Right lobe of liver (tissue), 6 donors: ENCODE data around the gene UGT8. TPM values are rescaled to one million over a fixed set of nuclear protein-coding genes. Genes with fewer than 3 reads are reported as not detected.

Experiments
- ATAC-seq, 4 donors: fragments of 200-7000 bp; cut with Tn5 transposase; one replicate each; pipeline ENCODE4 v1.9.1; 2020; ENCODE audit warnings: mild to moderate bottlenecking in 4 of 4, moderate library complexity in 4 of 4
- DNase-seq, 3 donors: peaks; one replicate each; pipeline ENCODE4 v3.0.0-alpha.2; 2020
- H3K27ac ChIP-seq, 3 donors: fragments of 200-600 bp; one replicate each; pipeline ENCODE4 v1.8.0; 2022
- H3K27me3 ChIP-seq, 2 donors: fragments of 200-600 bp; one replicate each; pipeline ENCODE4 v1.8.0; 2022
- H3K36me3 ChIP-seq, 4 donors: fragments of 200-600 bp; sonication (generic) in 1 of 4; one replicate each; pipeline versions ENCODE4 v1.5.1 to v1.8.0; 2017 to 2022; ENCODE audit warnings: control low read depth in 1 of 4
- H3K4me1 ChIP-seq, 4 donors: fragments of 200-600 bp; sonication (generic) in 1 of 4; one replicate each; pipeline versions ENCODE4 v1.5.1 to v1.8.0; 2017 to 2022; ENCODE audit warnings: control low read depth in 1 of 4
- H3K4me3 ChIP-seq, 3 donors: fragments of 200-600 bp; one replicate each; pipeline ENCODE4 v1.8.0; 2022
- H3K9me3 ChIP-seq, 4 donors: fragments of 200-600 bp; sonication (generic) in 1 of 4; one replicate each; pipeline versions ENCODE4 v1.5.1 to v1.8.0; 2017 to 2022; ENCODE audit warnings: control low read depth in 1 of 4
- CTCF ChIP-seq, 4 donors: fragments of 200-600 bp in 3 of 4; fragments of 450-650 bp in 1 of 4; IDR thresholded peaks; one replicate each; pipeline versions ENCODE4 v1.5.1 to v1.8.0; 2016 to 2022; ENCODE audit warnings: antibody characterized with exemption in 4 of 4, mild to moderate bottlenecking in 2 of 4
- POLR2A ChIP-seq: fragments of 450-650 bp; IDR thresholded peaks from one replicate; pipeline ENCODE4 v1.6.1; 2017; ENCODE audit warnings: antibody characterized with exemption, mild to moderate bottlenecking
- WGBS: methylation state at CpG from one replicate; pipeline ENCODE4 v1.1.6; 2018; ENCODE audit warnings: low coverage, low lambda C conversion rate; ENCODE audit not compliant: insufficient coverage; ENCODE audit errors: missing lambda C conversion rate; 5-methylcytosine and 5-hydroxymethylcytosine counted together
- intact Hi-C, 2 donors: fragments of 100-400 bp; cut with DNase I; formaldehyde crosslinking; loops; one replicate each; pipeline versions ENCODE4 v1.11.2 to v1.14.1; 2022
- total RNA-seq, 6 experiments: library from RNA; depleted of rRNA in 2 of 6; stranded (reverse); fragments of >200 nt in 2 of 6; fragmentation: NEBNext Ultra II Directional in 3 of 6; extraction: Animal tissue kit (Norgen Biotek cat#: 25700) in 3 of 6; gene quantifications; one replicate each; pipeline versions ENCODE4 v1.1.0 to v1.2.4, GENCODE V29; 2016 to 2023
- donor health status: DM: no; HTN: yes; CAD: no.
- donor health status: DM: no; HTN: no; CAD: no.
- donor health status: DM: no; HTN: no; CAD: no.
- donor health status: DM: no; HTN: yes; CAD: no.
- donor health status: DM: no; HTN: yes; CAD: no.

Gene UGT8
- total RNA-seq, 6 experiments from 2014 or later = 1.0 TPM; not detected in 5

GRCh38 chr4:114597410-114598115 is 1.0 kb upstream of the UGT8 start:
- no peak overlapping the region for H3K4me3 ChIP-seq
- TF ChIP-seq CTCF (IDR thresholded peaks at IDR 0.05) (no peak), POLR2A (no peak)
- H3K27ac ChIP-seq = no peak overlapping the region
- DNase-seq (no peak), ATAC-seq (no peak)
- peaks cover 0 to 10% (median 0%) of the 10 kb centered on the region in 4 donors for H3K4me1 ChIP-seq
- no peaks in the 10 kb centered on the region for H3K36me3 ChIP-seq
- peaks cover 5 to 7% of the 10 kb centered on the region in 2 donors for H3K27me3 ChIP-seq
- H3K9me3 ChIP-seq = no peaks in the 10 kb centered on the region
- WGBS = 48% methylated on average over 17 of the region's 17 CpGs
- intact Hi-C loops = no loop called here

- 5% methylated on average over 29 of the region's 46 CpGs for WGBS
- intact Hi-C loops = no loop called here
- ATAC-seq (peak in 2 of 4 donors; percentile 11 to 12), DNase-seq (no peak)
- H3K4me3 ChIP-seq = no peak overlapping the region
- TF ChIP-seq CTCF (IDR thresholded peaks at IDR 0.05) (no peak), POLR2A (no peak)
- no peak overlapping the region for H3K27ac ChIP-seq
- no peaks in the 10 kb centered on the region for H3K36me3 ChIP-seq
- no peaks in the 10 kb centered on the region for H3K9me3 ChIP-seq
- peaks cover 0 to 10% (median 0%) of the 10 kb centered on the region in 4 donors for H3K4me1 ChIP-seq
- peaks cover 5 to 7% of the 10 kb centered on the region in 2 donors for H3K27me3 ChIP-seq
These were observed 760 bp downstream of the UGT8 start for GRCh38 chr4:114599231-114599902.

GRCh38 chr4:114599903-114600552 is 1.4 kb downstream of the UGT8 start:
- H3K27ac ChIP-seq = no peak overlapping the region
- peaks cover 5 to 7% of the 10 kb centered on the region in 2 donors for H3K27me3 ChIP-seq
- no peaks in the 10 kb centered on the region for H3K9me3 ChIP-seq
- no peak for ATAC-seq
- no peak overlapping the region for H3K4me3 ChIP-seq
- TF ChIP-seq CTCF (IDR thresholded peaks at IDR 0.05) (no peak), POLR2A (no peak)
- DNase-seq = no peak
- H3K4me1 ChIP-seq = peaks cover 0 to 10% (median 0%) of the 10 kb centered on the region in 4 donors
- intact Hi-C loops = no loop called here
- 6% methylated on average over 15 of the region's 15 CpGs for WGBS
- no peaks in the 10 kb centered on the region for H3K36me3 ChIP-seq

GRCh38 chr4:114600672-114601071 is 2.1 kb downstream of the UGT8 start:
- Histone ChIP-seq H3K27me3 (peaks cover 5 to 7% of the 10 kb centered on the region in 2 donors), H3K9me3 (no peaks in the 10 kb centered on the region), H3K36me3 (no peaks in the 10 kb centered on the region), H3K4me3 (no peak overlapping the region), H3K27ac (no peak overlapping the region), H3K4me1 (peaks cover 0 to 10% (median 0%) of the 10 kb centered on the region in 4 donors)
- DNase-seq (no peak), ATAC-seq (no peak)
- 79% methylated on average over 1 of the region's 1 CpG for WGBS
- intact Hi-C loops = no loop called here
- TF ChIP-seq POLR2A = no peak
- TF ChIP-seq CTCF (IDR thresholded peaks at IDR 0.05) = no peak
